Measurements from ENCODE around the gene DGKA.

The DGKA gene

DNA sequence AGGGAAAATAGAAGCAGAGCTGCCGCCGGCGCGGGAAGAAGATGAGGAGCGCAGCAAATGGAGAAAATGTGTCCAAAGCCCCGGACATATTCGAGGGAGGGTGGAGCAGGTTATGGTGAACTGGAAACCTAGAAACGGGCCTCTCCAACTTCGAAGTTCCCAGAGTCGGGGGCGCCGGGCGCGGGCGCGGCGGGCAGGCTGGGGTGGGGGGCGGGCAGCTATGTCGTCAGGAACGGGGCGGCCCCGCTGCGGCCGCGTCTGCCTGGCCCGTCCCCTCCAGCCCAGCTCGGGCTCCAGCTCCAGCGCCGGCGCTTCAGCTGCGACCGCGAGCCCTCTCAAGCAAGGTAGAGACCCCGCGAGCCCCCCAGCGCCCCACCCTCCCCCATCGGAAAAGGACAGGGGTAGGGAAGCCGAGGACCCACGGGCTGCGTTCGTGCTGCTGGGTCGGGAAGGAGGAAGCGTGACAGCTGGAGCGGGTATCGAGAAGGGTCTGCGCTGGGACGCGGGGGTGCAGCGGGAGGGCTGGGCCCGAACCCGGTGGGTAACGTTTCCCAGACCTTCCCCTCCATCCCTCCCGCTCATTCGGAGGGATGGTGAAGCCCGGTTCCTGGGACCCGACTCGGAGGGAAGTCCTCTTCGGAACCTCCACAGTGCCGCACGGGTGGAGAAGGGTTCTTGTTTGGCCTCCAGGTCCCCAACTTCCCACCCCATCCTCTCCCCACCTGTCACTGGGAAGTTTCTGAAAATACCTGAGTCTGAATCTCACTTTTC lies 1.0 kb downstream of the DGKA start:
- DNase-seq (ENCODE audit: low read depth) = no peak

DNA sequence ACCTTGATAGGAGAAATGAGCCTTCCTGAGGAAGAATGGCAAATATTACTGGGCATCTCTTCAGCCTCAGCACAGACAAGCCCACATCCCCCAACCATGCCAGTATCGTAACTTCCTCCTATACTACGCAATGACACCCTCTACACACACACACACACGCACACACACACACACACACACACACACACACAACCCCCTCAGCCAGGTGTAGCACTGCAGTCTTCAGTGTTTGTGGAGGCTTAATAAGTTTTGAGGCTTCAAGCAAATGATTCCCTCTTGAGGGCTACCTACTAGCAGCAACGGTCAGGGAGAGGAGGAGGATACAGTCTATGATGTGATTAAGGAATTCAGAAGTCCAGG lies 1.6 kb downstream of the DGKA start:
- DNase-seq (ENCODE audit: low read depth) = peak; percentile 41

DNA sequence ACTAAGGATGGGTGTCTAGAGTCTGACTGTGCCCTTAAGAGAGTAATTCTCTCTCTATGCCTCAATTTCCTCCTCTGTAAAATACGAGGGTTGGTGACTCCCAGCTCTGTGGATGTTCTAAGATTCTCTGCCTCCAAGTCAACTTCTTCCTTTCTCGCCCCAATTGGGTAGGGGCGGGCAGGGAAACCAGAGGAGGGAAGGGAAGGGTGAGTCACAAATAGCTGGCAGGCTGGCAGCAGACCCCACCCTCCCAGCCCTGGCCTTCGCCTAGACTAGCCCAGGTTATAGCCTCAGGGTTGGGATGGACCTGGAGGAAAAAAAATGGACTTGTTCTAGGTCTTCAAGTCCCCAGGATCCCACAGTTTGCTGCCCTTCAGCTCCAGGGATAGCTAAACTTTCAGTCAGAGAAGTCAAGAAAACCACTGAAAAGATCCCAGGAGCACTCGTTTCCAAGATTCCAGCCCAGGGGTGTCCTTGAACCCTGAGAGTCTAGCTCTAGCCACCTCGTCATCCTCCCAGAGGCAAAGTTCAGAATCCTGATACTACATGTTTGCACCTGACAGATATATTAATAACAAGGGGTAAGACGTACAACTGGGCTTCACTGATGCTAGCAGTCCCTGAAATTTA lies 2.3 kb downstream of the DGKA start:
- no peak for DNase-seq (ENCODE audit: low read depth)

DNA sequence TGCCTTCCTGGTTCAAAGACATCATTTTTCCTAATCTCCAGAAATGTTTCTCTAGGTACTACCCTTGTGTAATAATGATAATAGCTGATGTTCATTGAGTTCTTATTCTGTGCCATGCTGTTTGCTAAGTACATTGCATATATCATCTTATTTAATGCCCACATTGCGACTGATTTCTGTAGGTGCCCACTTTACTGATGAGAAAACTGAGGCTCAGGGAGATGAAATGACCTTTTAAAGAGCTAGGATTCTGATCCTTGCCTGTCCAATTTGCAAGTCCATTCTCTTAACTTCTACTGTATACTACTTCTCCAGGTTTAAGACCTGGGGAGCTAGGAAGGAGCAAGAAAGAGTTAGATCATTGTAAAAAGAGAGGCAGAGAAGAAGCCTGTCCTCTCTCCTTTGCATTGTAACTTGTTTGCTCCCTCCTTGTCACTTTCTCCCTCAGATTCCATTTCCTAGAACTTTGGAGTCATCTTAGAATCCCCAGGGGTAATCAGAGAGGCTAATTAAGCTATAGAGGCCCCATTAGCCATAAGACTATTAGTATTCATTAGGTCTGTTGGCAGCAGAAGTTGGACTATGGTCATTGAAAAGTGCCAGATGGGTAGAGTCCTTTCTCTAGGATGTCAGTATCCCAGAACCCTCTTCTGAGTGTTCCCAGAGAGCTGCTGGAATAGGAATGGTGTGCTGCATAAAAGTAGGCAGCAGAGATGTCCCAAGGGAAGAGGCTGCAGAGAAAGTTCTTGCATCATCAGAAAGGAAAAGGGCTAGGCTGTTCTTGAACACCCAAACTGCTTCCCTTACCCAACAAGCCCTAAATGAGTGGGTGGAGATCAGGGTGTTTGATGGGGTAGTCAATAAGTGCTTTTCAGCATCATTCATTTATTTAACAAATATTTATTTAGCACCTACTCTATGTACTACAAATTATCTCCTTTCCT lies 3.1 kb downstream of the DGKA start:
- no peak for DNase-seq (ENCODE audit: low read depth)

DNA sequence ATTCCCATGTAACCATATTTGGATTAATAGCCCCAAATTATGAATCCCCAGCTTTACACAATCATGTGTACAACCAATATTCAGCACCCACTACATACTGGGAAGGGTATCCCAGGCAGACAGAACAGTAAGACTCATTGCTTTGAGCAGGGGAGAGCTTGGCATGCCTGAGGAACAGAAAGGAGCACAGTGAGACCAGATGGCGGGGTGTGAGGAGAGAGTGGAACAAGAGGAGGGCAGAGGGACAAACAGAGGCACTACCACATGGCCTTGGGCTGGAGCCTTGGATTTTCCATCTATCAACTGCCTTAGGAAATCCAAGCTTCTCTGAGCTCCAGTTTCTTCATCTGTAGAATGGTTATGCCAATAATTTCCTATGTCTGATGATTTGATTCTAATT lies 3.8 kb downstream of the DGKA start:
- DNase-seq (ENCODE audit: low read depth) = no peak

DNA sequence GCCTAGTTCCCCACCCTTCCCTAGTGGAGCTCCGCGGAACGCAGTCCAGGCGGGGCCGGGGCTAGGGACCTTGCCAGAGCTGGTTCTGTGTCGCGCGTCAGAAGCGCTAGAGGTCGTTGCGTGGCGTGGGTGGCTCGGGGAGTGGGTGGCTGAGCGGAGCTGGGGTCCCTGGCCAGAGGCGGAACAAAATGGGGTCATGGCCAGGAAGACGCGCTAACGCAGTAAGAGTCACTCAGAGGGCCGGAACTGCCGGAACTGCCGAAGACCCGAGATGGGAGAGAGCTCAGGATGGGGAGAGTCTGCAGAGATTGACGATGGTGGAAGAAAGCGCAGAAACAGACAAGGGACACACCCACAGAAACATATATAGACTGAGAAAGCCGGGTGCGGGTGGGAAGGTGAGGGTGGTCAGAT lies 4.8 kb downstream of the DGKA start:
- DNase-seq (ENCODE audit: low read depth) = no peak

DNA sequence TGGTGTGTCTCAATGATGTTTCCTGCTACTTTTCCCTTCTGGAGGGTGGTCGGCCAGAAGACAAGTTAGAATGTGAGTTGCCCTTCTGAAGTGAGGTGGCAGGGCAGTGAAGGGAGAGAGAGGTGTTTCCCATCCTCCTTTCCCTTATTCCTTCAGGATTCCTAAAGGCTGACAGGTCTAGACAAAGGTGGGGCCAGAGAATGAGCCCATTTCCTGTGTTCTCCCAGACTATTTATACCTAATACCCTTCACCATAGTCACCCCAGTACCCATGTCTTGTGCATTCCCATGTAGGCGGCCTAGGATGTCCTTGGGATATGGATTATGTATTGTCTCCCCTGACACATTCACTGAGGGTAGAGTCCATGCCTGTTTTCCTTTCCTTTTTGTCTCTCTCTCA lies 7.0 kb downstream of the DGKA start:
- no peak for DNase-seq (ENCODE audit: low read depth)

DNA sequence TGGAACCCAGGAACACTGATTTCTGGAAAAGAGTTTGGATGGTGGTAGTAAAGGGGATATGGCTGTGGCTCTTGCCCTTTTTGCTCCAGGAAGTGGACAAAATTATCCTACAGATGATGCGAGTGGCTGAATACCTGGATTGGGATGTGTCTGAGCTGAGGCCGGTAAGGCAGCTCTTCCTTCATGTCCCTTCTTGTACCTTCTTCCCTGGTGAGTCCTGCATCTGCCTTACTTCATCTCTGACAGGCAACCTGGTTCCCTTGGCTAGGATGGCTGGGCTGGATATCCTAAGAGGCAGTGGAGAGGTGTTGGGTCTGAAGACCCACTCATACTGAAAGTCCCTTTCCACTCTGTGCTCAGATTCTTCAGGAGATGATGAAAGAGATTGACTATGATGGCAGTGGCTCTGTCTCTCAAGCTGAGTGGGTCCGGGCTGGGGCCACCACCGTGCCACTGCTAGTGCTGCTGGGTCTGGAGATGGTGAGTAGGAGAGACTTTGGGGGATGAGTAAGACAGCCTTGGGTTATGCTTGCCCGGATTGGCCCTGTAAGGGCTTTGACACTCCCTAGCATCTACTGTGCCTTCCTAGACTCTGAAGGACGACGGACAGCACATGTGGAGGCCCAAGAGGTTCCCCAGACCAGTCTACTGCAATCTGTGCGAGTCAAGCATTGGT lies 8.0 kb downstream of the DGKA start:
- DNase-seq (ENCODE audit: low read depth) = no peak

DNA sequence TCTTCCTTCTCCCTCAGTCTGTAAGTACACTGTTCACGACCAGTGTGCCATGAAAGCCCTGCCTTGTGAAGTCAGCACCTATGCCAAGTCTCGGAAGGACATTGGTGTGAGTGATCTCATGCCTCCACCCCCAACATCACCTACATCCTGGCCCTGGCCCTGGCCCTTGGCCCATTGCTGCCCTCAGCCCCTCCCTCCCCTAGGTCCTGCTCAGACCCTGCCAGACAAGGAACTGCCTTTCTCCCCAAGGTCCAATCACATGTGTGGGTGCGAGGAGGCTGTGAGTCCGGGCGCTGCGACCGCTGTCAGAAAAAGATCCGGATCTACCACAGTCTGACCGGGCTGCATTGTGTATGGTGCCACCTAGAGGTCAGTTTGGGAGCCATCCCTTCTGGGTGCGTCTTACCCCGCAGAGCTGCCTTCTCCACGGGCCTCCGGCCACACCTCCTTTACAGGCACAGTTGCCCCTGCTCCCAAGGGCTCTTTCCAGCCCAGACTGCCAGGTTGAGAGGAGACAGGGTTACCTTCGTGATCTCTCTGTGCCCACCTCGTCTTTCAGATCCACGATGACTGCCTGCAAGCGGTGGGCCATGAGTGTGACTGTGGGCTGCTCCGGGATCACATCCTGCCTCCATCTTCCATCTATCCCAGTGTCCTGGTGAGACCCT lies 9.2 kb downstream of the DGKA start:
- peak; percentile 76 for DNase-seq (ENCODE audit: low read depth)

DNA sequence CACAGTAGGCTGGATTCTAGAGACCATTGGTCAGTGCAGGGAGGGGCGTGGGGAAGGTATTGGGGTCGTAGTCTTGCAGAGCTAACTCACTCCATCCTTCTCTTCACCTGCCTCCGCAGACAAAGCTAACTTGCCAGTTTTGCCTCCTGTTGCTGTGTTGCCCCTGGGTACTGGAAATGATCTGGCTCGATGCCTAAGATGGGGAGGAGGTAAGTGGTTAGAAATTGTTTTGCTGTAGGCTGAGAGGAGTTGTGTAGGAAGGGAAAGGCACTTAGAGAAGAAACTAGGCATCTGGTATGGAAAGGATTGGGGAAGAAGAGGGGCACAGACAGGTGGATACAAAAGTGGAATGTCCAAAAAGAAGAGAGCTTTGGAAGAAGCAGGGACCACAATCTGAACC lies 11.1 kb downstream of the DGKA start:
- no peak for DNase-seq (ENCODE audit: low read depth)

DNA sequence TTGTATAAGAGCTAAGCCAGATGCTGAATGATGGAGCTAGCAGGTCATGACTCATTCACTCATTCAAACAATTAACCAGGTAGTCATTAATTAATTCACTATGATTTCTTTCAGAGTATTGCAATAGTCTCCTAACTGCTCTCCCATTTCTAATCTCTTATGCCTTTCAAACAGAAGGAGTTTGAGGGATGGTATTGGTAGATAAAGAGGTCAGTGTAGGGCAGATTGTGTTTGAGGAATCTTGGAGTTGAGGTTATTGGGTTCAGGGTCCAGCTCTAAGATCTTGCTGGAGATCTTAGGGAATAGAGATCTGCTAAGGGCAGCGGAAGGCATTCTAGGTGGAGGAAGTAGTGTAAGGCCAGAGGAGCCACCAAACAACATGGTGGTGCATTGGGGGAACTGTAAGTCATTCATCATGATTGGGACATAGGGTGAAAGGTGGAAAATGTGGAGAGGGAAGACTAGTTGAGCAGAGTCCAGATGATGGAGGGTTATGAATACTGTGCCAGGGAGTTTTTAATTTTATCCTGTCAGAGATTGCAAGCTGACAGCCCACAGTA lies 11.7 kb downstream of the DGKA start:
- DNase-seq (ENCODE audit: low read depth) = no peak

DNA sequence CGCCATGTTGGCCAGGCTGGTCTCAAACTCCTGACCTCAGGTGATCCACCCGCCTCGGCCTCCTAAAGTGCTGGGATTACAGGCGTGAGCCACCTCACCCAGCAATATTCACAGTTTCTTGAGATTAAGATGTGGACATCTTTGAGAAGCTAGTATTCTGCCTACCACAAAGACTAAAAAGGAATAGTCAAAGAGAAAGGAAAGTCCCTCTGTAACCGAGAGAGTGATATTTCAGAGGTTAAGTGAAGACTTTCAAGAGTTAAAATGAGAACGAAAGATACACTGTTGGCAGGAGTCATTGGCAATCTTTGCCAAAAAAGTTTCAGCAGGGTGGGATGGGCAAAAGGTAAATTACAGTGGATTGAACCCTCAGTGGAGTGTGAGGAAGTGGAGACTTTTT lies 15.6 kb downstream of the DGKA start:
- DNase-seq (ENCODE audit: low read depth) = no peak

DNA sequence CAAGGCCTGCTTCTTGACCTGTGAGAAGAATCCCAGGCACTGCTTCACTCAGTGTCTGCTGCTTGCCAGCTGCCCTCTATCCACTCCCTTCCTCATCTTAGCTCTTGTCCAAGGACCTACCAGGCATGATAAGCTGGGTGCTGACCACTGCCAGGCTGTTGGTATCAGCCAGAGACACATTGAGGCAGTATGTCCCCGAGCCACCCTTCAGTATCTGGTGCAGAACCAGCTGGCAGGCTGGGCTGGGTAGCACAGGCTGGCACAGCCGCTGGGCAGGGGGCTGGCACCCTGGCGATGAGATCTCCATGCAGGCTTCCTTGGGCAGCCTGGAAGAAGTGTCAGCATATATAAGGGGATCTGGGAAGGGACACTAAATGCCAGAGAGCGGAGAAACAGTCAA lies 24.4 kb downstream of the DGKA start:
- no peak for DNase-seq (ENCODE audit: low read depth)

DNA sequence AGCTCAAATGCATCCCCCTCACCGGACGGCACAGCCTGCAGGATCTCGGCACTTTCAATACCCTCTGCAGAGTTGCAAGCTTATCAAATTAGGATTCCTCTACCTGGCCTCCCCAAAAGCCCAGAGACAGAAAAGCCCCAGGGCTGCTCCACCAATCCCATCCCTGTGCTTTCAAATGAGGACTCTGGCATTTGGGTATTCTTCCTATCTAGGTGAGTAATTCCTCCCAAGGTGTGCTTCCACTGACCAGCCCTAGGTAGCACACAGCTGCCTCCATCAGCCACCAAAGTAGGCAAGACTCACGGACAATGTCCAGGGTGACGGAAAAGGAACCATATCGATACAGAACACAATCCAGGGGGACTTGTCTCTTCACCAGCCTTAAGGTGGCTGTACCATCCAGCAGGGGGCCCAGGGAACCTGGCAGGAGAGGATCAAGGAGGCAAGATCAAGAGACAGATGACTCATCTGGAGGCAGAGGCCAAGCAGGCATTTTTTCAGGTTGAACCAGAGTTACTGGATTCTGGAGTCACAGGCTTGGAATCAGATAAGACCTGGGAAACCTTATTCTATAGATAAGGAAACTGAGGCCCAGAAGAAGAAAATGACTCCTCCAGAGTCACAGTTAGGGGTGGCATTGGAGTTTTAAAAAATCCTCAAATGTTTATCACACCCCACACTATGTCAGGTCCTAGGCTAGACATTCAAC lies 25.0 kb downstream of the DGKA start:
- peak; percentile 81 for DNase-seq (ENCODE audit: low read depth)

DNA sequence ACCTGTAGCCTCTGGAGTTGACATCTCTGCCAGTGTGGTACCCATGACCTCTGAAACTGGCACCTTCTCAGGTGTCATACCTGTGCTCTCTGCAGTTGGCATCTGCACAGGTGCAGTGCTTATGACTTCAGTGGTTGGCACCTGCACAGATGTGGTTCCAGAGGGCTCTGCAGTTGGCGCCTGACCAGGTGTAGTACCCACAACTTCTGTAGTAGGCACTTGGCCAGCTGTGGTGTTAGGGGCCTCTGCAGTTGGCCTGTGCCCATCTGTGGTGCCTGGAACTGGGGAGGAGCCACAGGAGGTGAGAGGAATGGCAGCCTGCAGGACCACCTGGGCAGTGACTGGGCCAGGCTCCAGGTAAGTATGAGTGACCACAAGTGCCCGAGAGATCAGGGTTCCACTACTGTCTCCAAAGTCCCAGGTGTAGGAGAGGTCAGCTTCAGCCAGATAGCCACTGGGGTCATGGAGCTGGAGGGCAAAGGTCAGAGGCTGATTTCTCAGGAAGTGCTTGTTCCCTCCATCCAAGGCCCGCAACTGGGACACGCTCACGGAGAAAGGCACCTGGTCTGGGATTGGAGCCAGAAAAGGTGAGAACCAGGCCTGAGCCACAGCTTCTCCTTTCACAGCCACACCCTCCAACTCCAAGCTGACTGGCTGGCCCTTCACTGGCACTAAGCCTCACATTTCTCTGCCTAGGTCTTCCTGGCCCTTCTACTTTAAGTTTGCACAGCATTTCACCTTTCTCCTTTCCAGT lies 26.3 kb downstream of the DGKA start:
- no peak for DNase-seq (ENCODE audit: low read depth)

DNA sequence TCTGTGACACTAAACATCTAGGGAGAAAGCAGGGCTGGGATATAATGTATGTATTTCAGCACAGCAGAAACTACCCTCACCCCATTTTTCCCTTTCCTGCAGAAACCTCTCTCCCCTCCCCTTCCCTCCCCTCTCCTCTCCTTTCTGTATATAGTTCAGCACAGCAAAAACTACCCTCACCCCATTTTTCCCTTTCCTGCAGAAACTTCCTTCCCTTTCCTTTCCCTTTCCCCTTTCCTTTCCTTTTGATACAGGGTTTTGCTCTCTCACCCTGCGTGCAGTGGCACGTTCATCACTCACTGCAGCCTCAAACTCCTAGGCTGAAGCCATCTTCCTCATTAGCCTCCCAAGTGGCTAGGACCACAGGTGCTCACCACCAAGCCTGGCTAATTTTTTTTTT lies 32.8 kb downstream of the DGKA start:
- no peak for DNase-seq (ENCODE audit: low read depth)

DNA sequence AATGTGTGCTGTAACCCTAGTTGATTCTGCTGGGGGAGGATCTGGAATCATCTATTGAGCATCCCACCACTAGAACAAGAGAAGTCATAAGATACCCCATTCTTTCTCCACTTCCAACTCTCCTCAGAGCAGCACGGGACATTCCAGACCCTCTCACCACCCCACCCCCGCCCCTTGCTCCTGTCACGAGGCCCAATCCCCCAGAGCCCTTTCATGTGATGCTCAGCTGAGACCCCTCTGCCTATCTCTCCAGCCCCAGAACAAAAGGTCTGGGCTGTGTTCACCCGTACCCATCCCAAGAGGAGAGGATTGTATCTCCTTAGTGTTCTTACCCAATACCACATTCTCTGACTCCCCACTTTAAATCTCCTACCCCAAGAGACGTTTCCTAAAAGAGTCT lies 34.3 kb downstream of the DGKA start:
- no peak for DNase-seq (ENCODE audit: low read depth)

DNA sequence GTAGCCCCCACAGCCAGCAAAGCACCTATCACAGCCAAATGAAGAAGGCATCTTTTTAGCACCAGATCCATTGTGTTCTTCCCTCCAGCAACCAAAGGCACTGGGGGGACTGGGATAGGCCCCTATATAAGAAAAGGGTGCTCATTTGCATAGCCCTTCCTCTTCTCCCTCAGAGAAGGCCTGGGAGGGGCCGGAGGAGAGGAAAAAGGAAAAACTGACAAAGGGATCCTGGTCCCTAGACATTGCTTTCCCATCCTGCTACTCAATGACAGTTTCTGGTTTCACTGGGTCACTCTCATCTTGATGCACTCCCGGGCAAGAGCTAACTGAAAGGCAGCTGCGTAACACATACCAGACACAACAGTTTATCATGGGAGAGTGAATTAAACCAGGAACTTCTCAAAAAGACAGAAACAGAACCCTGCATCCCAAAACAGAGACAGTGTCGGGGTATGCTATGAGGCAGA lies 35.0 kb downstream of the DGKA start, which contains the start of gene PMEL:
Gene PMEL, minus strand, starts transcription at position 102 of the 467 bp plus-strand sequence. Its CDS starts 31 bp downstream, at position 71.
- DNase-seq (ENCODE audit: low read depth) = no peak

DNA sequence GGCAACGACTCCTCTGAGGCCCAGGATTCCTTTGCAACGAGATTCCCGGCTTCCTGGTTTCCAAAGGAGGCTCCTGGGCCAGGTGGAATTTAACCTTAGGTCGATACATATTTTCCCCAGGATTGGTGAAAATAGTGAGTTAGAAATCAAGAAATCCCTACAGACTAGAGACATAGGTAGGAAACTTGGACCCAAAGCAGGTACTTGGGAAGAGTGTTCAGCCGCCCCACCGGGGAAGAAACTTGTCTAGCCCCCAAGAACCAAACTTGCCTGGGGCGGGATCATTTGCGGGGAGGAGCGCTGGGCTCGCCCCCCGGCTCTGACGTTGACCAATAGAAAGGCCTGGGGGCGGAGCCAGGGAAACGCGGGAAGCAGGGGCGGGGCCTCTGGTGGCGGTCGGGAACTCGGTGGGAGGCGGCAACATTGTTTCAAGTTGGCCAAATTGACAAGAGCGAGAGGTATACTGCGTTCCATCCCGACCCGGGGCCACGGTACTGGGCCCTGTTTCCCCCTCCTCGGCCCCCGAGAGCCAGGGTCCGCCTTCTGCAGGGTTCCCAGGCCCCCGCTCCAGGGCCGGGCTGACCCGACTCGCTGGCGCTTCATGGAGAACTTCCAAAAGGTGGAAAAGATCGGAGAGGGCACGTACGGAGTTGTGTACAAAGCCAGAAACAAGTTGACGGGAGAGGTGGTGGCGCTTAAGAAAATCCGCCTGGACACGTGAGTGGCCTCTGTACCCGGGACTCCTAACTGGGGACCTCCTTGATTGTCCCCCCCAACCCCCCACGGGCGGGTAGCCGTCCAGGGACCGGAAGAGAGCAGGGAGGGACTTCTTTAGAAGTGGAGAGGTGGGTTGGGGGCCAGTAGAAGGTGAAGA lies 35.7 kb downstream of the DGKA start, which contains the start of gene CDK2:
Gene CDK2, plus strand, starts transcription at position 423 of the 874 bp plus-strand sequence. Its CDS starts 179 bp downstream, at position 602.
- DNase-seq (ENCODE audit: low read depth) = peak; percentile 50

Measured in amniotic epithelial cell (primary cell).